ENCODE data around the gene GRM4.

GRM4 gene

GRCh38 chr6:33976437-33977360 lies 169.2 kb downstream of the GRM4 start:
- Histone ChIP-seq H3K4me1 (ENCODE audit: control insufficient read depth in 1 of 2, insufficient read depth in 1 of 2, low read depth in 1 of 2, low read length in 1 of 2) (no peaks in the 10 kb centered on the region), H3K36me3 (no peaks in the 10 kb centered on the region), H3K27me3 (peaks cover 70% of the 10 kb centered on the region), H3K9me3 (no peaks in the 10 kb centered on the region), H3K4me3 (ENCODE audit: low read depth in 1 of 2, low read length in 1 of 2) (no peak overlapping the region), H3K27ac (no peak overlapping the region)
- TF ChIP-seq, protein P1, sequence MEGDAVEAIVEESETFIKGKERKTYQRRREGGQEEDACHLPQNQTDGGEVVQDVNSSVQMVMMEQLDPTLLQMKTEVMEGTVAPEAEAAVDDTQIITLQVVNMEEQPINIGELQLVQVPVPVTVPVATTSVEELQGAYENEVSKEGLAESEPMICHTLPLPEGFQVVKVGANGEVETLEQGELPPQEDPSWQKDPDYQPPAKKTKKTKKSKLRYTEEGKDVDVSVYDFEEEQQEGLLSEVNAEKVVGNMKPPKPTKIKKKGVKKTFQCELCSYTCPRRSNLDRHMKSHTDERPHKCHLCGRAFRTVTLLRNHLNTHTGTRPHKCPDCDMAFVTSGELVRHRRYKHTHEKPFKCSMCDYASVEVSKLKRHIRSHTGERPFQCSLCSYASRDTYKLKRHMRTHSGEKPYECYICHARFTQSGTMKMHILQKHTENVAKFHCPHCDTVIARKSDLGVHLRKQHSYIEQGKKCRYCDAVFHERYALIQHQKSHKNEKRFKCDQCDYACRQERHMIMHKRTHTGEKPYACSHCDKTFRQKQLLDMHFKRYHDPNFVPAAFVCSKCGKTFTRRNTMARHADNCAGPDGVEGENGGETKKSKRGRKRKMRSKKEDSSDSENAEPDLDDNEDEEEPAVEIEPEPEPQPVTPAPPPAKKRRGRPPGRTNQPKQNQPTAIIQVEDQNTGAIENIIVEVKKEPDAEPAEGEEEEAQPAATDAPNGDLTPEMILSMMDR (IDR thresholded peaks at IDR 0.05) = no peak

- H3K27me3 ChIP-seq = peaks cover 76% of the 10 kb centered on the region
These were observed 170.0 kb downstream of the GRM4 start for GRCh38 chr6:33975661-33976436.

GRCh38 chr6:33974471-33974870 lies 171.4 kb downstream of the GRM4 start:
- no peaks in the 10 kb centered on the region for H3K9me3 ChIP-seq
- no peak overlapping the region for H3K4me3 ChIP-seq (ENCODE audit: low read depth in 1 of 2, low read length in 1 of 2)
- TF ChIP-seq, protein P1 (IDR thresholded peaks at IDR 0.05) = no peak
- no peak overlapping the region for H3K27ac ChIP-seq
- no peaks in the 10 kb centered on the region for H3K36me3 ChIP-seq
- peaks cover 84% of the 10 kb centered on the region for H3K27me3 ChIP-seq
- no peaks in the 10 kb centered on the region for H3K4me1 ChIP-seq (ENCODE audit: control insufficient read depth in 1 of 2, insufficient read depth in 1 of 2, low read depth in 1 of 2, low read length in 1 of 2)

More at GRCh38 chr6:33975661-33976436, 170.0 kb downstream of the GRM4 start:
- TF ChIP-seq, protein P1 (IDR thresholded peaks at IDR 0.05) = no peak
- no peak overlapping the region for H3K4me3 ChIP-seq (ENCODE audit: low read depth in 1 of 2, low read length in 1 of 2)
- no peaks in the 10 kb centered on the region for H3K4me1 ChIP-seq (ENCODE audit: control insufficient read depth in 1 of 2, insufficient read depth in 1 of 2, low read depth in 1 of 2, low read length in 1 of 2)
- no peak overlapping the region for H3K27ac ChIP-seq
- H3K36me3 ChIP-seq = no peaks in the 10 kb centered on the region
- H3K9me3 ChIP-seq = no peaks in the 10 kb centered on the region

DNA sequence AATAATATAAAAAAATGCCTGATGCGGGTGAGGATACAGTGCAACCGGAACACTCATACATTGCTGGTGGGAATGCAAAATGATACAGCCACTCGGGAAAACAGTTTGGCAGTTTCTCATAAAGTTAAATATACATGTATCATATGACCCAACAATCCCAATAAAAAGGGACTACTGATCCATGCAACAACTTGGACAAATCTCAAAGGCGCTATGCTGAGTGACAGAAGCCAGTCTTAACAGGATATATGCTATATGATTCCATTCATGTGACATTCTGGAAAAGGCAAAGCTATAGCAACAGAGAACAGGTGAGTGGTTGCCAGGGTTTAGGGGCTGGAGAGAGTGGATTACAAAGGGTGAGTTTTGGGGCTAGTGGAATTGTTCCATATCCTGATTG lies 171.9 kb downstream of the GRM4 start:
- Histone ChIP-seq H3K4me1 (ENCODE audit: control insufficient read depth in 1 of 2, insufficient read depth in 1 of 2, low read depth in 1 of 2, low read length in 1 of 2) (no peaks in the 10 kb centered on the region), H3K4me3 (ENCODE audit: low read depth in 1 of 2, low read length in 1 of 2) (no peak overlapping the region), H3K9me3 (no peaks in the 10 kb centered on the region), H3K27ac (no peak overlapping the region), H3K36me3 (no peaks in the 10 kb centered on the region), H3K27me3 (peaks cover 89% of the 10 kb centered on the region)
- TF ChIP-seq, protein P1 (IDR thresholded peaks at IDR 0.05) = no peak

GRCh38 chr6:33971580-33971979 lies 174.3 kb downstream of the GRM4 start:
- no peak overlapping the region for H3K27ac ChIP-seq
- H3K27me3 ChIP-seq = peaks cover 92% of the 10 kb centered on the region
- H3K9me3 ChIP-seq = no peaks in the 10 kb centered on the region
- H3K36me3 ChIP-seq = no peaks in the 10 kb centered on the region
- H3K4me3 ChIP-seq (ENCODE audit: low read depth in 1 of 2, low read length in 1 of 2) = no peak overlapping the region
- no peaks in the 10 kb centered on the region for H3K4me1 ChIP-seq (ENCODE audit: control insufficient read depth in 1 of 2, insufficient read depth in 1 of 2, low read depth in 1 of 2, low read length in 1 of 2)
- TF ChIP-seq, protein P1 (IDR thresholded peaks at IDR 0.05) = no peak

Measured in neutrophil (primary cell).